Sigmoid colon (tissue), 7 donors: ENCODE results near the gene SH3RF3. TPM values are rescaled to one million over a fixed set of nuclear protein-coding genes. Genes with fewer than 3 reads are reported as not detected.
A peak's percentile ranks its signal among the peaks of the same experiment; 100 is the strongest.

ENCODE experiments used
- DNase-seq: peaks from one replicate; pipeline ENCODE4 v3.0.0-alpha.2; 2019
- H3K27ac ChIP-seq, 4 donors: fragments of 200-600 bp; sonication (generic); one replicate each; pipeline ENCODE4 v1.5.1; 2016 to 2019; ENCODE audit warnings: mild to moderate bottlenecking in 1 of 4
- H3K27me3 ChIP-seq, 3 donors: fragments of 200-600 bp; sonication (generic); one replicate each; pipeline ENCODE4 v1.5.1; 2019; ENCODE audit warnings: mild to moderate bottlenecking in 1 of 3
- H3K36me3 ChIP-seq, 4 donors: fragments of 200-600 bp; sonication (generic); one replicate each; pipeline ENCODE4 v1.5.1; 2016 to 2019
- H3K4me1 ChIP-seq, 4 donors: fragments of 200-600 bp; sonication (generic); one replicate each; pipeline ENCODE4 v1.5.1; 2017 to 2019
- H3K4me3 ChIP-seq, 4 donors: fragments of 200-600 bp; sonication (generic); one replicate each; pipeline ENCODE4 v1.5.1; 2017 to 2019; ENCODE audit warnings: mild to moderate bottlenecking in 2 of 4, moderate library complexity in 1 of 4
- H3K9me3 ChIP-seq, 4 donors: fragments of 200-600 bp in 3 of 4; sonication (generic) in 3 of 4; one replicate each; pipeline versions ENCODE4 v1.5.1 to v1.6.1; 2013 to 2019
- EP300 ChIP-seq, 4 donors: sonication (generic); formaldehyde crosslinking; IDR thresholded peaks; one replicate each; pipeline ENCODE4 v1.6.1; 2017; ENCODE audit warnings: antibody characterized with exemption in 4 of 4
- POLR2A ChIP-seq, 2 donors: fragments of 450-650 bp; IDR thresholded peaks; one replicate each; pipeline ENCODE4 v1.6.1; 2016; ENCODE audit warnings: antibody characterized with exemption in 2 of 2, mild to moderate bottlenecking in 2 of 2, moderate library complexity in 2 of 2
- POLR2AphosphoS5 ChIP-seq, 4 donors: sonication (generic); formaldehyde crosslinking; IDR thresholded peaks; one replicate each; pipeline ENCODE4 v1.6.1; 2017; ENCODE audit warnings: antibody characterized with exemption in 4 of 4
- WGBS, 2 donors: extraction: QIAGEN DNeasy Blood & Tissue Kit; methylation state at CpG; one replicate each; pipeline ENCODE4 v1.1.7; 2013; 5-methylcytosine and 5-hydroxymethylcytosine counted together
- intact Hi-C: fragments of 100-400 bp; cut with DNase I; formaldehyde crosslinking; loops from one replicate; pipeline ENCODE4 v1.15.1; 2023
- polyA plus RNA-seq, 3 donors: library from polyadenylated mRNA; stranded (reverse); fragments of 200-250 nt; gene quantifications; one replicate each; pipeline ENCODE4 v1.2.3, GENCODE V29; 2013
- total RNA-seq, 4 donors: library from RNA; depleted of rRNA; stranded (reverse); fragments of >200 nt; gene quantifications; one replicate each; pipeline ENCODE4 v1.1.0, GENCODE V29; 2016
- TF ChIP-seq, protein P1 (sequence below), 4 experiments: fragments of 450-650 bp in 3 of 4; fragments of 200-600 bp in 1 of 4; IDR thresholded peaks; one replicate each; pipeline ENCODE4 v1.5.1; 2016 to 2019; ENCODE audit warnings: antibody characterized with exemption in 4 of 4, mild to moderate bottlenecking in 3 of 4, moderate library complexity in 2 of 4
- donor health status: healthy with polysubstance abuse.
- donor health status: Bipolar disorder and iron deficiency.
- donor health status: healthy.

SH3RF3 gene
- total and polyA plus RNA-seq, 7 donors: 0.69 to 10.0 (median 3.4) TPM

DNA sequence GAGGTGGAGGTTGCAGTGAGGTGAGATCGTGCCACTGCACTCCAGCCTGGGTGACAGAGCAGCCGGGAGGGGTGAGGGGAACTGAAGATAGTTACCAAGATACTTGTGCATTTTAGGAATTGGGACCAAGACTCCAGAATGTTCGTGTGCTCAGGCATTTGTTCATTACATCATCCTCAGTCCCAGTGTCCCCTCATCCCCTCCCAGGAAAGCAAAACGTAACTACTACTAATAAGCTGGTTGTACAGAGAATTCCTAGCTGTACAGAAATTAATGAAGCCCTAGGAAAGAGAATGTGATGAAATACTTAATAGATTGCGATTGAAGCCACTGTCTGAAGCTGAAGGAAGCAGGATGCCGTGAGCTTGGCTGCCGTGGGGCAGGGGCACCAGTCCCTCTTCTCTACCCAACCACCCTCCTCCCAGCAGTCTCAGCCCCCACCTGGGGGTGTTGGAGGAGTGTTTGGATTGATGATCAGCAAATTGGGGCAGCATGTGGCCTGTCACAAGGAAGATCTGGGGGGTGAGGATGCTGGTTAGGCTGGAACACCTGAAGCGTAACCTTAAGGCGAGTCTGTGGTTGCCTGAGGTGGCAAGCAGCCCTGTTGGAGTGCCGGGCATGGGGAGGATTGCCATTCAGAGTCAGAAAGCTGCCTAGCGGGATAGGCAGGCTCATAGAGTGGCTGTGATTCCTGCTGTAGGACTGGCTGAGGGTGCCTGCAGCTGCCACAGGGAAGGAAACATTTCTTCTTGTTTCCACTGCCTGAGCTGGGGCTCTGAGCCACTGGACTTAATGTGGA, 140.9 kb downstream of the SH3RF3 start:
- Histone ChIP-seq H3K36me3 (no peaks in the 10 kb centered on the region), H3K27ac (no peak overlapping the region), H3K4me1 (peaks cover 0 to 22% (median 12%) of the 10 kb centered on the region in 4 donors), H3K4me3 (no peak overlapping the region), H3K27me3 (no peaks in the 10 kb centered on the region), H3K9me3 (no peaks in the 10 kb centered on the region)
- TF ChIP-seq EP300 (IDR thresholded peaks at IDR 0.05) (no peak), POLR2A (IDR thresholded peaks at IDR 0.05) (no peak), POLR2AphosphoS5 (IDR thresholded peaks at IDR 0.05) (no peak)
- TF ChIP-seq, protein P1, sequence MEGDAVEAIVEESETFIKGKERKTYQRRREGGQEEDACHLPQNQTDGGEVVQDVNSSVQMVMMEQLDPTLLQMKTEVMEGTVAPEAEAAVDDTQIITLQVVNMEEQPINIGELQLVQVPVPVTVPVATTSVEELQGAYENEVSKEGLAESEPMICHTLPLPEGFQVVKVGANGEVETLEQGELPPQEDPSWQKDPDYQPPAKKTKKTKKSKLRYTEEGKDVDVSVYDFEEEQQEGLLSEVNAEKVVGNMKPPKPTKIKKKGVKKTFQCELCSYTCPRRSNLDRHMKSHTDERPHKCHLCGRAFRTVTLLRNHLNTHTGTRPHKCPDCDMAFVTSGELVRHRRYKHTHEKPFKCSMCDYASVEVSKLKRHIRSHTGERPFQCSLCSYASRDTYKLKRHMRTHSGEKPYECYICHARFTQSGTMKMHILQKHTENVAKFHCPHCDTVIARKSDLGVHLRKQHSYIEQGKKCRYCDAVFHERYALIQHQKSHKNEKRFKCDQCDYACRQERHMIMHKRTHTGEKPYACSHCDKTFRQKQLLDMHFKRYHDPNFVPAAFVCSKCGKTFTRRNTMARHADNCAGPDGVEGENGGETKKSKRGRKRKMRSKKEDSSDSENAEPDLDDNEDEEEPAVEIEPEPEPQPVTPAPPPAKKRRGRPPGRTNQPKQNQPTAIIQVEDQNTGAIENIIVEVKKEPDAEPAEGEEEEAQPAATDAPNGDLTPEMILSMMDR (IDR thresholded peaks at IDR 0.05): no peak
- WGBS, 2 donors: 79 to 84% methylated on average over 11 of the region's 11 CpGs
- intact Hi-C loops: no loop called here
- peak; percentile 50 for DNase-seq

DNA sequence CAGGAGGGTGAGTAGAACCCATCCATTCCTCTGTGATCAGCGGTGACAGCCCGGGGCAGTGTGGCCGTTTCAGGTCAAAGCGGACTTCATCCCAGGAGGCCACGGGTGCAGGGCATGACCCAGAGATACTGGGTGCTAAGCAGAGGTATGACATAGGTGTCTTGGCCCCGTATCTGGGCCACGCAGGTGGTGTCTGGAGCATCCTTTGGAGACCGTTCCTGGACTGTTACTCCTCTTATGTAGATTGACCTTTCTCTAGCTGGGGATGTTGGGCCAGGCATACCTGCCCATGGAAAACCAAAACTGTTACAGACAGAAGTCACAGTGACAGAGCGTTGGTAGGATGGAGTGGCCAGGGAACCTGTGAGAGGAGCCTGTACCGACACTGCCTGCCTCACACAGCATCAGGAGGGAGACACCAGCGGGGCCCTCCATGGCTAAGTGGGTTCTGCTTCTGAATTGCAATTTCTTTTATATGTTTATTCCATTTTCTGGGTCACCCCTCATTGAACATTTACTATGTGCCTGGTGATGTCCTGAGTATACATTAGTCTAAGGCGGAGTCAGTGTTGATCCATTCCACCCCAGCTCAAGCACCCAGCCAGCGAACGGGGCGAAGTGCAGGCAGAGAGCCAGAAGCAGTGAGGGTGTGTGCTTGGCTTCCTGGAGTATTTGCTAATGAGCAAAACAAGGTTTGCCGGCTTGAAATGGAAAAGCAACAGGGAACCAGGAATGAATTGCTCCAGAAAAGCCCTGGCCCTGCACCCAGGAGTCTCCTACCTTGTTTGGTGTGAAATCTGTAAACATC, 141.7 kb downstream of the SH3RF3 start:
- intact Hi-C loops: no loop called here
- no peak overlapping the region for H3K4me3 ChIP-seq
- DNase-seq: no peak
- no peaks in the 10 kb centered on the region for H3K9me3 ChIP-seq
- WGBS, 2 donors: 52 to 73% methylated on average over 16 of the region's 16 CpGs
- TF ChIP-seq POLR2AphosphoS5 (IDR thresholded peaks at IDR 0.05) (no peak), POLR2A (IDR thresholded peaks at IDR 0.05) (no peak), EP300 (IDR thresholded peaks at IDR 0.05) (no peak)
- TF ChIP-seq, protein P1 (IDR thresholded peaks at IDR 0.05): no peak
- H3K36me3 ChIP-seq: no peaks in the 10 kb centered on the region
- H3K27me3 ChIP-seq: no peaks in the 10 kb centered on the region
- H3K27ac ChIP-seq: no peak overlapping the region
- H3K4me1 ChIP-seq: peaks cover 0 to 22% (median 12%) of the 10 kb centered on the region in 4 donors

DNA sequence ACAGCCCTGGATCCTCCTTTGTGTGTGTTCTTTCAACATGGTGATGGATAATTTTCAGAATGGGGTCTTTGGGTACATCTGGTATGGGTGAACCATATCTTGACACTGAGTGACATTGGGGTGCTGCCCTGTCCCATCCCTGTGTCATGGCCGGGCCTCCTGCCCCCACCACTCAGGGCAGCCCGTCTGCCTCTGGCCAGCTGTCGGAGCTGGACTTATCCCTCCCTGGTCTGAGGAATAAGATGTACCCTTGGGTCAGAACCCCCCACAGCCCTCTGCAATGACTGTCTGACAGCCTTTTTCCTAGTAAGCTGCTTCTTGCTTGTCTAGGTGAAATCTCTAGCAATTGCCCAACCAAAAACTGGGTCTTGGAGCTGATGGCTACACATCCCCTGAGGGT, 142.9 kb downstream of the SH3RF3 start:
- no peak for TF ChIP-seq POLR2AphosphoS5 (IDR thresholded peaks at IDR 0.05)
- TF ChIP-seq EP300 (IDR thresholded peaks at IDR 0.05): no peak
- TF ChIP-seq, protein P1 (IDR thresholded peaks at IDR 0.05): no peak
- intact Hi-C loops: no loop called here
- peaks cover 0 to 18% (median 12%) of the 10 kb centered on the region in 4 donors for H3K4me1 ChIP-seq
- no peak for DNase-seq
- WGBS, 2 donors: 98 to 100% methylated on average over 3 of the region's 3 CpGs
- H3K4me3 ChIP-seq: no peak overlapping the region
- no peaks in the 10 kb centered on the region for H3K27me3 ChIP-seq
- no peak overlapping the region for H3K27ac ChIP-seq
- H3K9me3 ChIP-seq: no peaks in the 10 kb centered on the region
- no peaks in the 10 kb centered on the region for H3K36me3 ChIP-seq

DNA sequence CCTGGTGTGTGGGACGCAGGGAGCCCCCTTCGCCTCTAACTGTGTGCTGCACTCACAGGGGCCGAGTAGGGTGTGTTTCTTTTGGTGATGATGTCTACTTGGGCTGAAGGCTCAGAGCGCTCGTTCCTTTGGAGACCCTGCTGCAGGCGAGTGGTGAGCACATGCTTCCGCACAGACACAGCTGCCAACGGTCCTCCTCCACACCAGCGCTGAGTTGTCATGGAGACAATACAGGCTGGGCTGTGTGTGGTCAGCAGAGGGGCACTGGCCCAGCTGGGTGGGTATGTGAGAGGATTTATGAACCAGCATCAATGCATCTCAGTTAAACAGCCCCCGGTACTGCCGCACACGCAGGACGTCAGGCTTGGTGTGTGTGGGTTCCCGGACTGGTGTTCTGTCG, 143.5 kb downstream of the SH3RF3 start:
- WGBS, 2 donors: 93 to 94% methylated on average over 15 of the region's 15 CpGs
- no peak for DNase-seq

More for the DNA sequence above, 143.5 kb downstream of the SH3RF3 start:
- intact Hi-C loops: no loop called here
- H3K9me3 ChIP-seq: no peaks in the 10 kb centered on the region
- H3K4me1 ChIP-seq: peaks cover 0 to 14% (median 8%) of the 10 kb centered on the region in 4 donors
- no peaks in the 10 kb centered on the region for H3K27me3 ChIP-seq
- no peak overlapping the region for H3K27ac ChIP-seq
- H3K36me3 ChIP-seq: no peaks in the 10 kb centered on the region
- TF ChIP-seq EP300 (IDR thresholded peaks at IDR 0.05) (no peak), POLR2AphosphoS5 (IDR thresholded peaks at IDR 0.05) (no peak), POLR2A (IDR thresholded peaks at IDR 0.05) (no peak)
- TF ChIP-seq, protein P1 (IDR thresholded peaks at IDR 0.05): no peak
- H3K4me3 ChIP-seq: no peak overlapping the region
